GM12874 (cell line): ENCODE data around the gene IRF9.

Experiments
- TF ChIP-seq, protein P1 (sequence below): IDR thresholded peaks from 2 replicates; pipeline ENCODE4 v1.5.1; 2011; ENCODE audit warnings: low read depth, mild to moderate bottlenecking, control low read depth, low read length, moderate library complexity; ENCODE audit not compliant: insufficient read depth

The IRF9 gene

DNA sequence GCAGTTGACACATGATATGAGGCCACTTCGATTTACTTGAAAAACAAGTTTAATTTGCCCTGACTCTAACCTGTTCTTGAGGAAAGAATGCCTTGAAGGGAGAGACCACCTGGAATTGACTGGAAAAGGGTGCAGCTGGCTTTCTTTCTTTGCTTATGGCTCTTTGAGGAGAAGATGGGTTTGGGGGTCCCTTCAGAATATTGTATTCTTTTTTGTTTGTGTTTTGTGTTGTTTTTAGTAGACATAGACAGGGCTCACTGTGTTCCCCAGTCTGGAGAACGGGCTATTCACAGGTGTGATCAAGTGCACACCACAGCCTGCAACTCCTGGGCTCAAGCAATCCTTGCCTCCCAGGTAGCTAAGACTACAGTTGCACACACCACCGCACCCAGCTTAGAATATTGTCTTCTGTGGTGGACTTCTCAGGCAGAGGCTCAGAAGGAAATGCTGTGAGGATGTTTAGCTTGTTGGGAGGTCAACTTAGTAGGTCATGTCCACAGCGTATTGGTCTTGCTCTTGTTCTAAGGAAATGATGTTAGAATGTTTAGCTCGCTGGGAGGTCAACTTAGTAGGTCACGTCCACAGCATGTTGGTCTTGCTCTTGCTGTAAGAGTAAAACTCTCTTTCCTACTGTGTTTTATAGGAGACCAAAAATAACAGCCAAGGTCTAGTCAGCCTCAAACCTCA, 44.8 kb upstream of the IRF9 start:
- TF ChIP-seq, protein P1, sequence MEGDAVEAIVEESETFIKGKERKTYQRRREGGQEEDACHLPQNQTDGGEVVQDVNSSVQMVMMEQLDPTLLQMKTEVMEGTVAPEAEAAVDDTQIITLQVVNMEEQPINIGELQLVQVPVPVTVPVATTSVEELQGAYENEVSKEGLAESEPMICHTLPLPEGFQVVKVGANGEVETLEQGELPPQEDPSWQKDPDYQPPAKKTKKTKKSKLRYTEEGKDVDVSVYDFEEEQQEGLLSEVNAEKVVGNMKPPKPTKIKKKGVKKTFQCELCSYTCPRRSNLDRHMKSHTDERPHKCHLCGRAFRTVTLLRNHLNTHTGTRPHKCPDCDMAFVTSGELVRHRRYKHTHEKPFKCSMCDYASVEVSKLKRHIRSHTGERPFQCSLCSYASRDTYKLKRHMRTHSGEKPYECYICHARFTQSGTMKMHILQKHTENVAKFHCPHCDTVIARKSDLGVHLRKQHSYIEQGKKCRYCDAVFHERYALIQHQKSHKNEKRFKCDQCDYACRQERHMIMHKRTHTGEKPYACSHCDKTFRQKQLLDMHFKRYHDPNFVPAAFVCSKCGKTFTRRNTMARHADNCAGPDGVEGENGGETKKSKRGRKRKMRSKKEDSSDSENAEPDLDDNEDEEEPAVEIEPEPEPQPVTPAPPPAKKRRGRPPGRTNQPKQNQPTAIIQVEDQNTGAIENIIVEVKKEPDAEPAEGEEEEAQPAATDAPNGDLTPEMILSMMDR = no peak

DNA sequence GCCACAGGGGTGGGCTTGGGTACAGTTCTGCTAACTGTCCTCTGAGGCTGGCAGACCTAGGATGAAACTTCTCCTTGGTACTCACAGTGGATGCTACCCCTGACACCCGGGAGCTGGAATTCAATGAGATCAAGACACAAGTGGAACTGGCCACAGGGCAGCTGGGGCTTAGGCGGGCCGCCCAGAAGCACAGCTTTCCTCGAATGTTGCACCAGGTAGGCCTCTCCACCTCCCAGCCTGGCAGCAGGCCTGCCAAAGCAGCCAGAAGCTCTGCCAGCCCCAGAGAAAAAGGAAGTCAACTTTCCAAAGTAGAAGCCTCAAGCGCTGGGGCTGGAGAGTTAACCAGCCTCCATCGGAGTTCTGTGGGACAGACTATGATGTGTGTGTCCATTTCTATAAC, 43.9 kb upstream of the IRF9 start:
- TF ChIP-seq, protein P1 = no peak

DNA sequence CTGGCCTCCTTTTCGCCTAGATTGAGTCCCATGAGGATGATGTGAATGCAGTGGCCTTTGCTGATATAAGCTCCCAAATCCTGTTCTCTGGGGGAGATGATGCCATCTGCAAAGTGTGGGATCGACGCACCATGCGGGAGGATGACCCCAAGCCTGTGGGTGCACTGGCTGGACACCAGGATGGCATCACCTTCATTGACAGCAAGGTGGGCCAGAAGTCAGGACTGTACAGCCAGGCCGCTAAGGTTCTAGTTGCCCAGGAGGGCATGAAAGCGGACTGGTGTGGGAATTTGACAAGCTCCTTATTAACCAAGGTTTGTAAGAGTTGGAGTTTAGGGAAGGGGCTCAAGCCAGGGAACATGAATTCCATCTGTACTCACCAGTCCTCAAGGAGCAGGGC, 41.4 kb upstream of the IRF9 start:
- TF ChIP-seq, protein P1 = no peak

DNA sequence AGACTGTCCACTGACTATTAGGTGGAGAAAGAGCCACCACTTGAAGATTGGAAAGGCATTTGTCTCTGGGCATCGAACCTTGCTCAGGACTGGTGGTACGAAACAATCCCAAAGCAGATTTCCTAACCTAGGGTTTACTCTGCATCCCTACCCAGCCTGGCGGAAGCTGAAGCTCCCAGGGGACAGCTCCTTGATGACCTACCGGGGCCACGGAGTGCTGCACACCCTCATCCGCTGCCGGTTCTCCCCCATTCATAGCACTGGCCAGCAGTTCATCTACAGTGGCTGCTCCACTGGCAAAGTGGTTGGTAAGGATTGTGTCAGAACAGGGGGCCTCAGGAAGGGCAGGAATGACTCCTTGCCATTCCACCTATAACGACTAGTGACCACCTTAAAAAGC, 39.9 kb upstream of the IRF9 start:
- TF ChIP-seq, protein P1 = no peak

DNA sequence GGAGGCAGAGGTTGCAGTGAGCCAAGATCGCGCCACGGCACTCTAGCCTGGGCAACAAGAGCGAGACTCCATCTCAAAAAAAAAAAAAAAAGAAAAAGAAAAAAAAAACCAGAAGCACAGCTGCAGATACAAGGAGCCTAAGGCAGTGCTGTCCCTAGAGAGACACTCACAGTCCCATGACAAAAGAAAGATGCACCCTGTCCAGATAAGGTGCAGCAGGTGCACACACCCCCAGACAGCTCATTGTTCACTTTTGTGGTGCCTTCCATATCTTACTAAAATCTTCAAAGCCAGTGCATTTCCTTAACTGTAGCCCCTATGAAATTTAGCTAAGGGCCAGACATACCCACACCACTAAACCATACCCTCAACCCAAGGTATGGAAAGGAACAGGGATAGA, 38.6 kb upstream of the IRF9 start:
- TF ChIP-seq, protein P1 = no peak

DNA sequence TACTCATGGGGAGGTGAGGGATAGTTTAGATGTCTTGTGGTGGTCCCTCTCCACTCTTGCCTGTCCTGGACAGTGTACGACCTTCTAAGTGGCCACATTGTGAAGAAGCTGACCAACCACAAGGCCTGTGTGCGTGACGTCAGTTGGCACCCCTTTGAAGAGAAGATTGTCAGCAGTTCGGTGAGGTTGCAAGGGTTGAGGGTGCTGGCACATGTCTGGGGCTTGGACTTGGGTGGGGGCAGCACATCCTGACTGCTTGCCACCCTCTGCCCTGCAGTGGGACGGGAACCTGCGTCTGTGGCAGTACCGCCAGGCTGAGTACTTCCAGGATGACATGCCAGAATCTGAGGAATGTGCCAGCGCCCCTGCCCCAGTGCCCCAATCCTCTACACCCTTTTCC, 38.2 kb upstream of the IRF9 start:
- TF ChIP-seq, protein P1 = no peak

DNA sequence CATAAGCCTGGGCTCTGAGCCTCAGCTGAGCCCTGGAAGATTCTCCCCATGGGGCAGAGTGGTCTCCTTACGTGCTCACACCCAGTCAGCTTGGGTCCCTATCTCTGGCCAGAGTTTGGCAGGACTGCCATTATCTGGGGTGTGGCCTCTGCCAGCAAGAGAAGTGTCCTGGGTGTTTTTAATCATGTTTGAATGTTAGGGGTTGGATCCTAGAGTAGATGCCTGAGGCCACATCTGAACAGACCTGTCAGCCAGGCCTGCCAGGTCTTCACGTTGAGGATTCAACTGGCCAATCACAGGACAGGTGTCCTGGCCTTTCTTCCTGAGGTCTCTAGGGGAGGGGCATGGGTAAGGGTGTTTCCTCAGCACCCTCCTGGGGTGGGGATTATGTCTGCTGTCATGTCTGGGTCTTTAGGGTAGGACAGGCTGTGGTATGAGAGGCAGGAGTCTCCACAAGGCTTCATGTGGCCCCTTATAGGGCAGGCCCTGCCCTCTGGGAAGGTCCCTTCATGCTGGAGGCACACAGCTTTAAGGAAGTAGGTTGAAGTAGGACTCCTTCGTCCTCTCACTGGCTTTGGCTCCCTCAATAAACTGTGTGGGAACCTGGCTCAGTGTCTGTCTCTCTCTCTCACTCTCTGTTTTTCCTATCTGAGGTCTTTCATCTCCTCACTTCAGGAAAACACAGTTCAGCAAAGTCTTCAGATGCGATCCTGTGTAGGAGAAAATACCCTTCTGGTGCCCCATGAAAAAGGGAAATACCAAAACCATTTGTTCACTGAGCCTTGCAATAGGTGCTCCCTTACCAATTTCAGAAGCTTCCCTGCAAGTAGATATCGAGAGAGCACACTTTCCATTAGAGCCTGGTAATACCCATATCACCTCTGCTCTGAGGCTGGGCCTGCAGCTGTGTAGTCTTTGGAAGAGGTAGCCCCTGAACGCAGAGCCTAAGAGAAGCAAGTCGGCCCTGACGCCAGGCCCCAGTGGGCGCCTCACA, 37.3 kb upstream of the IRF9 start:
- TF ChIP-seq, protein P1 = no peak
